HL-60 (cell line): ENCODE data around the gene SLC9A7.

ENCODE experiments used
- DNase-seq, 2 experiments: peaks; one replicate each; pipeline ENCODE4 v3.0.0-alpha.2; 2010 to 2020; ENCODE audit warnings: low read depth in 1 of 2, low spot score in 1 of 2
- H3K27ac ChIP-seq: fragments of 250-450 bp; sonication (Bioruptor Pico); replicated peaks from 2 replicates; pipeline ENCODE4 v1.5.1; 2020; ENCODE audit warnings: mild to moderate bottlenecking, moderate library complexity
- H3K27me3 ChIP-seq: fragments of 250-450 bp; sonication (Bioruptor Pico); 2 replicates; pipeline ENCODE4 v1.5.1; 2021; ENCODE audit warnings: mild to moderate bottlenecking, moderate library complexity; ENCODE audit not compliant: insufficient read depth, poor library complexity, severe bottlenecking
- H3K4me3 ChIP-seq: replicated peaks from 2 replicates; pipeline ENCODE4 v1.5.1; 2011; ENCODE audit warnings: mild to moderate bottlenecking, control low read depth, low read length; ENCODE audit not compliant: insufficient read depth
- GABPA ChIP-seq: IDR thresholded peaks from 2 replicates; pipeline ENCODE4 v1.6.1; 2012; ENCODE audit warnings: low read depth
- POLR2AphosphoS5 ChIP-seq: IDR thresholded peaks from 2 replicates; pipeline ENCODE4 v1.6.1; 2012; ENCODE audit warnings: low read depth
- SPI1 ChIP-seq: IDR thresholded peaks from 2 replicates; pipeline ENCODE4 v1.6.1; 2012; ENCODE audit warnings: low read depth, mild to moderate bottlenecking, borderline replicate concordance
- TF ChIP-seq, protein P1 (sequence below): IDR thresholded peaks from one replicate; pipeline ENCODE4 v1.5.1; 2011; ENCODE audit warnings: low read length, control low read depth, inconsistent platforms; ENCODE audit not compliant: insufficient read depth
- TF ChIP-seq, protein P2 (sequence below): IDR thresholded peaks from 2 replicates; pipeline ENCODE4 v1.6.1; 2012; ENCODE audit warnings: low read depth; ENCODE audit not compliant: insufficient replicate concordance

SLC9A7 gene

DNA sequence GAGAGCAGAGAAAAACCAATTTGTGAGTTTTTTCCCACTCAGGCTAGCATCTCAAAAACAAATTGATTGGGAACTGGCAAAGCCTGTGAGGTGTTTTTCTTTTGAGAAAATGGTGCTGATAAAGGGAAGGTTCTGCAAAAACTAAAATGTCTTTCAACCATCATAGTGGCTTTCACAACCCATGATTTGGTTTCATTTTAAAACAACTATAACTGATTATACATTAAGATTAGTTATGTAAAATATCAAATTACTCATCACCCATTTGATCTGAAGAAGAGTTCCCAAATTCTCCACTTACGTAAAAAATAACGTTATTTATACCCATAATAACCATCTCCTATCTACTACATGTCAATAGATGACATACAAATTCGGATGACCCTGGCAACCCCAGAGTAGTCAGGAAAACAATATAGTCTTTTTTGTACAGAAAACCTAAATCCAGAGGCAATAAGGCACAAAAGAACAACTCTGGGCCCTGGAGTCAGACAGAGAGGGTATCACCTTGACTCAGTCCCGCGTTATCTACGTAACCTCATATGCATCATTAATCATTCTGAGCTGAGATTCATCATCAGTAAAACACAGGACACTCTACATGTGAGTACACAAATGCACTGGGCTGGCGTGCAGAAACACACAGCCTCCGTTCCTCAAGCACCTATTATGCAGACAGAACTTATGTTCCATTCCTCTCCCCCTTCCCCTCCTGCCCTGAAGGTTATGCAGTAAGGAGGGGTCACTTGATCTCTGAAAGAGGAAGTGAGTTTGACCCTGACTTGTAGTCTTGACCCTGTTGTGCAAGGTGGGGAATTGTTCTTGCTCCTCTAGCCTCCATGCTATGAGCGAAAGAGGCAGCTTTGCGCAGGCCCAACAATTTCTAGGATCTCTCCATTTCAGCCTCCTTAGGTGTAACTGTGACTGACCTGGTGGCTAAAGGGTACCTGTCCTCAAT is 82.2 kb downstream of the SLC9A7 start:
- Histone ChIP-seq H3K27ac (no peak overlapping the region), H3K4me3 (no peak overlapping the region), H3K27me3 (no peaks in the 10 kb centered on the region)
- DNase-seq, result no peak
- TF ChIP-seq GABPA, result no peak
- no peak for TF ChIP-seq SPI1
- TF ChIP-seq, protein P1, sequence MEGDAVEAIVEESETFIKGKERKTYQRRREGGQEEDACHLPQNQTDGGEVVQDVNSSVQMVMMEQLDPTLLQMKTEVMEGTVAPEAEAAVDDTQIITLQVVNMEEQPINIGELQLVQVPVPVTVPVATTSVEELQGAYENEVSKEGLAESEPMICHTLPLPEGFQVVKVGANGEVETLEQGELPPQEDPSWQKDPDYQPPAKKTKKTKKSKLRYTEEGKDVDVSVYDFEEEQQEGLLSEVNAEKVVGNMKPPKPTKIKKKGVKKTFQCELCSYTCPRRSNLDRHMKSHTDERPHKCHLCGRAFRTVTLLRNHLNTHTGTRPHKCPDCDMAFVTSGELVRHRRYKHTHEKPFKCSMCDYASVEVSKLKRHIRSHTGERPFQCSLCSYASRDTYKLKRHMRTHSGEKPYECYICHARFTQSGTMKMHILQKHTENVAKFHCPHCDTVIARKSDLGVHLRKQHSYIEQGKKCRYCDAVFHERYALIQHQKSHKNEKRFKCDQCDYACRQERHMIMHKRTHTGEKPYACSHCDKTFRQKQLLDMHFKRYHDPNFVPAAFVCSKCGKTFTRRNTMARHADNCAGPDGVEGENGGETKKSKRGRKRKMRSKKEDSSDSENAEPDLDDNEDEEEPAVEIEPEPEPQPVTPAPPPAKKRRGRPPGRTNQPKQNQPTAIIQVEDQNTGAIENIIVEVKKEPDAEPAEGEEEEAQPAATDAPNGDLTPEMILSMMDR, result no peak
- TF ChIP-seq POLR2AphosphoS5, result no peak
- TF ChIP-seq, protein P2, sequence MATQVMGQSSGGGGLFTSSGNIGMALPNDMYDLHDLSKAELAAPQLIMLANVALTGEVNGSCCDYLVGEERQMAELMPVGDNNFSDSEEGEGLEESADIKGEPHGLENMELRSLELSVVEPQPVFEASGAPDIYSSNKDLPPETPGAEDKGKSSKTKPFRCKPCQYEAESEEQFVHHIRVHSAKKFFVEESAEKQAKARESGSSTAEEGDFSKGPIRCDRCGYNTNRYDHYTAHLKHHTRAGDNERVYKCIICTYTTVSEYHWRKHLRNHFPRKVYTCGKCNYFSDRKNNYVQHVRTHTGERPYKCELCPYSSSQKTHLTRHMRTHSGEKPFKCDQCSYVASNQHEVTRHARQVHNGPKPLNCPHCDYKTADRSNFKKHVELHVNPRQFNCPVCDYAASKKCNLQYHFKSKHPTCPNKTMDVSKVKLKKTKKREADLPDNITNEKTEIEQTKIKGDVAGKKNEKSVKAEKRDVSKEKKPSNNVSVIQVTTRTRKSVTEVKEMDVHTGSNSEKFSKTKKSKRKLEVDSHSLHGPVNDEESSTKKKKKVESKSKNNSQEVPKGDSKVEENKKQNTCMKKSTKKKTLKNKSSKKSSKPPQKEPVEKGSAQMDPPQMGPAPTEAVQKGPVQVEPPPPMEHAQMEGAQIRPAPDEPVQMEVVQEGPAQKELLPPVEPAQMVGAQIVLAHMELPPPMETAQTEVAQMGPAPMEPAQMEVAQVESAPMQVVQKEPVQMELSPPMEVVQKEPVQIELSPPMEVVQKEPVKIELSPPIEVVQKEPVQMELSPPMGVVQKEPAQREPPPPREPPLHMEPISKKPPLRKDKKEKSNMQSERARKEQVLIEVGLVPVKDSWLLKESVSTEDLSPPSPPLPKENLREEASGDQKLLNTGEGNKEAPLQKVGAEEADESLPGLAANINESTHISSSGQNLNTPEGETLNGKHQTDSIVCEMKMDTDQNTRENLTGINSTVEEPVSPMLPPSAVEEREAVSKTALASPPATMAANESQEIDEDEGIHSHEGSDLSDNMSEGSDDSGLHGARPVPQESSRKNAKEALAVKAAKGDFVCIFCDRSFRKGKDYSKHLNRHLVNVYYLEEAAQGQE, result no peak

DNA sequence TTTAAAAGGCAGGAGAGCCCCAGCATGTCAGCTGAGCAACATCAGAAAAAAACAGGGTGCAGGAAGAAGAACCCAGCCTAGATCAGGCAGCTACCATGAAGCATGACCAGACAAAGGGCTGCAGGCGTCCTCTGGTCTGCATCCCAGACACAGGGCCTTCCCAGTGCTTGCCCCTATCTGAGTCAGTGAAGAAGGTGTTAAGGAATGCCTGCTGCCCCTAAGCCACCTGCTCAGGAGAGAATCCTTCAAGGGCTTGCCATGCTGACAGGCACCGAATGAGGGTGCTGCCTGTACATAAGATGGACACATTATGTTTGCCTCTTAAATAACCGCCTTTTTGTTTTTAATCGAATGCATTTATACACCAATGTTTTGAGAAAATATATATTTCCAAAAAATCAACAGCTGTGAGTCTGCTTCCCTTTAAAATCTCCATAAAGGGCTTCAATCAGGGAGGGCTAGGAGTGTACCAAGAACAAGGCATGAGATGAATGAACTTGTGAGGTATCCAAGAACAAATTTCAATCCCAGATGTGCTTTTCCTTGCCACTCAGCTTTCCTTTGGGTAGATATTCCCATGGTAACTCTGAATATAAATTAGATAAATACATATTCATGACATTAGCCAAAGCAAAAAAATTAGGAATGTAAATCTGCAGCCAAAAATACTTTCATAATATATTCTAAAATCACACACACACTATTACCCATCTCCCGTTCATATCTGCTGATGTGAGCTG is 85.1 kb downstream of the SLC9A7 start:
- DNase-seq, result no peak
- TF ChIP-seq GABPA, result no peak
- no peak for TF ChIP-seq SPI1
- TF ChIP-seq, protein P2, result no peak
- TF ChIP-seq, protein P1, result no peak
- no peak for TF ChIP-seq POLR2AphosphoS5
- H3K27ac ChIP-seq, result no peak overlapping the region
- no peaks in the 10 kb centered on the region for H3K27me3 ChIP-seq
- no peak overlapping the region for H3K4me3 ChIP-seq

DNA sequence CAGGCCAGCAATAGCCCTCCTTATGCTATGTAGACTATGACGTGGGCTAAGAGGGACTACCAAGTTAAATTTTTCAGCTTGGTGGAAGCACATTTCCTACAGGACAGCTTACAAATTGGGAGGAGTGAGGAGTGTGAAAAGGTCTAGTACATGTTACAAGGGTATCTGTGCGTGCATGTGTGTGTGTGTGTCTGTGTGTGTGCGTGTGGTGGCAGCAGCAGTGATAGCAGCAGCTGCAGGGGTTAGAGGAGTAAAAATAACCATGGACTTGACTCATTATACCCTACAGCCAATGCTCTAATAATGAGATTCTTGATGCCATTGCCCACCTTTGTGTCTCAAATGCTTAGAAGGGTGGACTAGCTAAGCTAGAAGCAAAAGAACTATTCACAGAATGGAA is 88.6 kb downstream of the SLC9A7 start:
- DNase-seq, result no peak
- Histone ChIP-seq H3K27ac (no peak overlapping the region), H3K4me3 (no peak overlapping the region), H3K27me3 (no peaks in the 10 kb centered on the region)
- no peak for TF ChIP-seq POLR2AphosphoS5
- TF ChIP-seq SPI1, result no peak

DNA sequence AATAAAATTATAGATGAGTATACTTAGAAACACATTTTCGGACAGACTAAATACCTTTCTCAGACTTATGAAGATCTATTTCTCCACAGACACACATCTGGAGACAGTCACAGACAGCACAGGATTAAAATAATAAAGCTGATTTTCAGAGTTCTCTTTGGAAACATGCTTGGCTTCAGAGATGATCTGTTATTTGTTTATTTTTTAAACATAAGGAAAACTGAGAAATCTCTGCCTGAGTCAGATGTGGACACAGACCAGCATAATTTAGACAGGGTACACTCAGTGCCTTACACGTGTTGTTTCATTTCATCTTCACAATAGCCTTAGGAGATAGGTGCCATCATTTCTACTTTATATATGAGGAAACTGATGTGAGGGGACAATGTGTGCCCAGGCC is 92.1 kb downstream of the SLC9A7 start:
- TF ChIP-seq POLR2AphosphoS5, result no peak
- TF ChIP-seq, protein P1, result no peak
- TF ChIP-seq GABPA, result no peak
- no peak overlapping the region for H3K4me3 ChIP-seq
- no peak for DNase-seq
- H3K27me3 ChIP-seq, result no peaks in the 10 kb centered on the region
- no peak overlapping the region for H3K27ac ChIP-seq
